ENCODE results near the gene MSMP.

GRCh38 chr9:35734096-35734495 is 20.0 kb downstream of the MSMP start:
- TF ChIP-seq EZH2 (IDR thresholded peaks at IDR 0.05) (no peak), POLR2AphosphoS5 (IDR thresholded peaks at IDR 0.05; ENCODE audit: borderline replicate concordance, low read depth, low read length) (no peak)

Measured in SK-N-MC (cell line).